ENCODE measurements around the gene NOPCHAP1. TPM values are rescaled to one million over a fixed set of nuclear protein-coding genes. Genes with fewer than 3 reads are reported as not detected.

Gene NOPCHAP1
- total and polyA plus RNA-seq, 7 donors, result 6.2 to 10.5 (median 9.0) TPM

DNA sequence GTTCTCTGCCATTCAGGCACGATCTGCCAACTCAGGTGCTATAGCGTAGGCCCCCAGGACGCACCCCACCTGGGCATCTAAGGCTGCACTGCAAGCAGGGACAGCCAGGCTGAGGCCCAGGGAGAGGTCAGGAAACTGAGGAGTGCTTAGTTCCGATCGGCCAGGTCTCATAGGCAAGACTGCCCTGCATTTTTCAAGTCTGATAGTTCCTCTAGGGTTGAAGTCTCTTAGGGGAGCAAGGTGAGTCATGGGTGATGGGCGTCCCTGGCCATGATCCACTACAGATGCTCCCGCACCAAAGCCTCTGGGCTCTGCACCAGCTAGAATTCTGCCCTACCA lies 13.2 kb downstream of the NOPCHAP1 start:
- Histone ChIP-seq H3K36me3 (ENCODE audit: insufficient read depth in 1 of 2, low read depth in 1 of 2) (peaks cover 4 to 85% of the 10 kb centered on the region in 2 donors), H3K9me3 (no peaks in the 10 kb centered on the region), H3K27ac (no peak overlapping the region), H3K4me1 (peaks cover 7% of the 10 kb centered on the region), H3K4me3 (no peak overlapping the region), H3K27me3 (ENCODE audit: insufficient read depth in 3 of 3, low read length in 2 of 3) (no peaks in the 10 kb centered on the region)
- DNase-seq (no peak), ATAC-seq (no peak)
- no peak for TF ChIP-seq CTCF (IDR thresholded peaks at IDR 0.05)
- intact Hi-C loops (cut with DNase I), result no loop called here
- 72 to 98% (median 83%) methylated on average over 7 of the region's 7 CpGs for WGBS, 3 donors

GRCh38 chr12:105001476-105001875 lies 15.4 kb downstream of the NOPCHAP1 start:
- ATAC-seq, result no peak
- H3K36me3 ChIP-seq (ENCODE audit: insufficient read depth in 1 of 2, low read depth in 1 of 2), result peaks cover 4 to 74% of the 10 kb centered on the region in 2 donors

GRCh38 chr12:105013892-105014291 lies 27.8 kb downstream of the NOPCHAP1 start:
- no peak for TF ChIP-seq CTCF (IDR thresholded peaks at IDR 0.05)
- H3K9me3 ChIP-seq, result no peaks in the 10 kb centered on the region
- no peak overlapping the region for H3K4me3 ChIP-seq
- H3K27ac ChIP-seq, result no peak overlapping the region
- intact Hi-C loops (cut with DNase I), result no loop called here
- DNase-seq (no peak), ATAC-seq (no peak)
- peaks cover 0 to 23% of the 10 kb centered on the region in 2 donors for H3K36me3 ChIP-seq (ENCODE audit: insufficient read depth in 1 of 2, low read depth in 1 of 2)
- 85 to 93% (median 87%) methylated on average over 9 of the region's 9 CpGs for WGBS, 3 donors
- peaks cover 7% of the 10 kb centered on the region for H3K4me1 ChIP-seq
- no peaks in the 10 kb centered on the region for H3K27me3 ChIP-seq (ENCODE audit: insufficient read depth in 3 of 3, low read length in 2 of 3)

More at GRCh38 chr12:105001476-105001875, 15.4 kb downstream of the NOPCHAP1 start:
- intact Hi-C loops (cut with DNase I), result no loop called here
- H3K4me3 ChIP-seq, result no peak overlapping the region
- no peaks in the 10 kb centered on the region for H3K27me3 ChIP-seq (ENCODE audit: insufficient read depth in 3 of 3, low read length in 2 of 3)
- DNase-seq, result no peak
- TF ChIP-seq CTCF (IDR thresholded peaks at IDR 0.05), result no peak
- H3K27ac ChIP-seq, result no peak overlapping the region
- no peaks in the 10 kb centered on the region for H3K9me3 ChIP-seq
- peaks cover 7% of the 10 kb centered on the region for H3K4me1 ChIP-seq

DNA sequence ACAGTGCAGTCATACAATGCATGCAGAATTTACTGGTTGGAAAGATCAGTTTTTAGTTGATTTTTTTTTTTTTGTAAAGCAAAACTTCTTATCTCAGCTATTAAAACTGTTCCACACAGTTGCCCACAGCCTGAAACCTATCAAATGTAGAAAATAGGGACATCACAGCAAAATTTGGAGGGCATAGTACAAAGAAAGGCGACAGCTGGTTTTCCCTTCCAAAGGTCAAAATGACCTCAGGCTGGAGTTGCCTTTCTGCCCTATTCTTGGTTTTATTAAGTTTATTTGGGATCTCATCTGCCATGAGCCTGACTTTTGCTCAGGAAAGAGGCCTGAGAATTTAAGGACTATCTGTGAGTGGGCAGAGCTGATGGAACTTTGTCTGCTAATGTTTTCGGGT lies 28.5 kb downstream of the NOPCHAP1 start:
- Histone ChIP-seq H3K4me3 (no peak overlapping the region), H3K9me3 (no peaks in the 10 kb centered on the region), H3K27ac (no peak overlapping the region), H3K36me3 (ENCODE audit: insufficient read depth in 1 of 2, low read depth in 1 of 2) (peaks cover 0 to 23% of the 10 kb centered on the region in 2 donors), H3K27me3 (ENCODE audit: insufficient read depth in 3 of 3, low read length in 2 of 3) (no peaks in the 10 kb centered on the region), H3K4me1 (peaks cover 13% of the 10 kb centered on the region)
- DNase-seq, result no peak
- WGBS, 3 donors, result 62 to 81% (median 66%) methylated on average over 2 of the region's 2 CpGs
- ATAC-seq, result no peak
- no peak for TF ChIP-seq CTCF (IDR thresholded peaks at IDR 0.05)
- intact Hi-C loops (cut with DNase I), result no loop called here

- 76 to 81% (median 80%) methylated on average over 4 of the region's 4 CpGs for WGBS, 3 donors
- no peak for ATAC-seq
- no peaks in the 10 kb centered on the region for H3K9me3 ChIP-seq
- H3K27me3 ChIP-seq (ENCODE audit: insufficient read depth in 3 of 3, low read length in 2 of 3), result no peaks in the 10 kb centered on the region
- H3K27ac ChIP-seq, result no peak overlapping the region
- peaks cover 0 to 23% of the 10 kb centered on the region in 2 donors for H3K36me3 ChIP-seq (ENCODE audit: insufficient read depth in 1 of 2, low read depth in 1 of 2)
- DNase-seq, result no peak
- H3K4me3 ChIP-seq, result no peak overlapping the region
- H3K4me1 ChIP-seq, result peaks cover 13% of the 10 kb centered on the region
- no peak for TF ChIP-seq CTCF (IDR thresholded peaks at IDR 0.05)
- intact Hi-C loops (cut with DNase I), result no loop called here
These were observed 29.4 kb downstream of the NOPCHAP1 start for GRCh38 chr12:105015543-105015942.

Data from psoas muscle (tissue), 8 donors.